H9 (cell line): Measurements from ENCODE around the gene VPS54. TPM values are rescaled to one million over a fixed set of nuclear protein-coding genes. Genes with fewer than 3 reads are reported as not detected.

Experiments
- DNase-seq: peaks from one replicate; pipeline ENCODE4 v3.0.0-alpha.2; 2017
- H2AFZ ChIP-seq: one replicate; pipeline ENCODE4 v1.6.1; 2013; ENCODE audit warnings: mild to moderate bottlenecking, low read length, control low read depth, moderate library complexity
- H2AK5ac ChIP-seq: 2 replicates; pipeline ENCODE4 v1.6.1; 2013; ENCODE audit warnings: low read length, control low read depth, mixed read lengths; ENCODE audit not compliant: insufficient read length
- H2BK120ac ChIP-seq: one replicate; pipeline ENCODE4 v1.6.1; 2013; ENCODE audit warnings: low read depth, mild to moderate bottlenecking, low read length, control low read depth, inconsistent platforms; ENCODE audit not compliant: poor library complexity, severe bottlenecking
- H2BK12ac ChIP-seq: 2 replicates; pipeline ENCODE4 v1.6.1; 2013; ENCODE audit warnings: low read length, control low read depth, mixed read lengths, low read depth; ENCODE audit not compliant: insufficient read length
- H2BK15ac ChIP-seq: 2 replicates; pipeline ENCODE4 v1.6.1; 2013; ENCODE audit warnings: low read depth, low read length, control low read depth
- H2BK20ac ChIP-seq: one replicate; pipeline ENCODE4 v1.6.1; 2013; ENCODE audit warnings: low read depth, mild to moderate bottlenecking, low read length, control low read depth, inconsistent platforms; ENCODE audit not compliant: poor library complexity, severe bottlenecking
- H2BK5ac ChIP-seq: 2 replicates; pipeline ENCODE4 v1.6.1; 2013; ENCODE audit warnings: low read length, control low read depth, mixed read lengths; ENCODE audit not compliant: insufficient read length
- H3K14ac ChIP-seq: 2 replicates; pipeline ENCODE4 v1.6.1; 2013; ENCODE audit warnings: low read length, control low read depth; ENCODE audit not compliant: insufficient read depth
- H3K18ac ChIP-seq: 2 replicates; pipeline ENCODE4 v1.6.1; 2013; ENCODE audit warnings: low read depth, mild to moderate bottlenecking, mixed read lengths, low read length, control low read depth; ENCODE audit not compliant: insufficient read length
- H3K23ac ChIP-seq: 2 replicates; pipeline ENCODE4 v1.6.1; 2013; ENCODE audit warnings: low read length, control low read depth, mixed read lengths, low read depth; ENCODE audit not compliant: insufficient read length
- H3K23me2 ChIP-seq: 2 replicates; pipeline ENCODE4 v1.6.1; 2013; ENCODE audit warnings: low read depth, mild to moderate bottlenecking, mixed read lengths, low read length, control low read depth; ENCODE audit not compliant: insufficient read length, poor library complexity, severe bottlenecking
- H3K27ac ChIP-seq: 2 replicates; pipeline ENCODE4 v1.5.1; 2013; ENCODE audit warnings: low read length, control low read depth, mixed read lengths, low read depth; ENCODE audit not compliant: insufficient read length
- H3K27me3 ChIP-seq: 2 replicates; pipeline ENCODE4 v1.6.1; 2013; ENCODE audit warnings: low read length, control low read depth, inconsistent platforms; ENCODE audit not compliant: insufficient read depth
- H3K4ac ChIP-seq: 2 replicates; pipeline ENCODE4 v1.6.1; 2013; ENCODE audit warnings: low read depth, mild to moderate bottlenecking, control low read depth, inconsistent platforms, low read length, moderate library complexity
- H3K4me1 ChIP-seq: 2 replicates; pipeline ENCODE4 v1.6.1; 2013; ENCODE audit warnings: low read length, control low read depth, inconsistent platforms; ENCODE audit not compliant: insufficient read depth
- H3K4me2 ChIP-seq: 2 replicates; pipeline ENCODE4 v1.6.1; 2013; ENCODE audit warnings: low read length, control low read depth, mixed read lengths; ENCODE audit not compliant: insufficient read length, insufficient read depth
- H3K56ac ChIP-seq: 2 replicates; pipeline ENCODE4 v1.6.1; 2013; ENCODE audit warnings: low read depth, mild to moderate bottlenecking, mixed read lengths, low read length, control low read depth; ENCODE audit not compliant: insufficient read length
- H3K79me1 ChIP-seq: 2 replicates; pipeline ENCODE4 v1.6.1; 2013; ENCODE audit warnings: low read depth, mild to moderate bottlenecking, moderate library complexity, low read length, control low read depth, inconsistent platforms; ENCODE audit not compliant: insufficient read depth, poor library complexity, severe bottlenecking
- H3K79me2 ChIP-seq: 2 replicates; pipeline ENCODE4 v1.6.1; 2013; ENCODE audit warnings: low read length, control low read depth, inconsistent platforms; ENCODE audit not compliant: insufficient read depth
- H3K9ac ChIP-seq: 2 replicates; pipeline ENCODE4 v1.6.1; 2013; ENCODE audit warnings: low read length, control low read depth, mixed read lengths; ENCODE audit not compliant: insufficient read length; ENCODE audit errors: extremely low read depth
- H3K9me3 ChIP-seq: one replicate; pipeline ENCODE4 v1.6.1; 2013; ENCODE audit warnings: low read depth, low read length, inconsistent platforms; ENCODE audit not compliant: control insufficient read depth
- H3T11ph ChIP-seq: one replicate; pipeline ENCODE4 v1.6.1; 2013; ENCODE audit warnings: mild to moderate bottlenecking, low read length, control low read depth, inconsistent platforms
- H4K20me1 ChIP-seq: one replicate; pipeline ENCODE4 v1.6.1; 2013; ENCODE audit not compliant: control insufficient read depth, insufficient read length, insufficient read depth
- H4K5ac ChIP-seq: 2 replicates; pipeline ENCODE4 v1.6.1; 2013; ENCODE audit warnings: low read depth, mild to moderate bottlenecking, mixed read lengths, low read length, control low read depth; ENCODE audit not compliant: insufficient read length
- H4K8ac ChIP-seq: replicated peaks from 2 replicates; pipeline ENCODE4 v1.6.1; 2013; ENCODE audit warnings: low read length, control low read depth, mixed read lengths, low read depth; ENCODE audit not compliant: insufficient read length
- H4K91ac ChIP-seq: 2 replicates; pipeline ENCODE4 v1.6.1; 2013; ENCODE audit warnings: low read depth, mild to moderate bottlenecking, moderate library complexity, mixed read lengths, low read length, control low read depth; ENCODE audit not compliant: insufficient read length
- H3K27ac Mint-ChIP-seq, 3 experiments: 2 replicates in 2 of 3; 3 replicates in 1 of 3; pipeline ENCODE4 v1.8.0; 2020 to 2021; ENCODE audit warnings: mixed read lengths in 3 of 3, mild to moderate bottlenecking in 1 of 3, moderate library complexity in 1 of 3
- H3K27me3 Mint-ChIP-seq: 2 replicates; pipeline ENCODE4 v1.8.0; 2021; ENCODE audit warnings: low read depth, mild to moderate bottlenecking, moderate library complexity, mixed read lengths
- H3K36me3 Mint-ChIP-seq, 3 experiments: 2 replicates in 2 of 3; 3 replicates in 1 of 3; pipeline ENCODE4 v1.8.0; 2020 to 2021; ENCODE audit warnings: low read depth in 3 of 3, mixed read lengths in 3 of 3; ENCODE audit not compliant: insufficient read depth in 1 of 3
- H3K4me1 Mint-ChIP-seq, 2 experiments: 2 replicates each; pipeline ENCODE4 v1.8.0; 2020; ENCODE audit warnings: mixed read lengths in 2 of 2
- H3K4me3 Mint-ChIP-seq, 2 experiments: 2 replicates in 1 of 2; 3 replicates in 1 of 2; pipeline ENCODE4 v1.8.0; 2020 to 2021; ENCODE audit warnings: mild to moderate bottlenecking in 2 of 2, mixed read lengths in 2 of 2, moderate library complexity in 1 of 2
- H3K9me3 Mint-ChIP-seq, 2 experiments: 2 replicates in 1 of 2; 3 replicates in 1 of 2; pipeline ENCODE4 v1.8.0; 2020; ENCODE audit warnings: mild to moderate bottlenecking in 2 of 2, mixed read lengths in 2 of 2, moderate library complexity in 1 of 2
- CTCF ChIP-seq: fragments of 200-600 bp; sonication (generic); conservative IDR thresholded peaks from 3 replicates; pipeline ENCODE4 v1.8.0; 2021; ENCODE audit warnings: antibody characterized with exemption, mild to moderate bottlenecking
- WGBS: extraction: QIAGEN DNeasy Blood & Tissue Kit; methylation state at CpG from one replicate; pipeline ENCODE4 v1.1.7; 2013; ENCODE audit warnings: missing lambda C conversion rate, low lambda C conversion rate, mixed read lengths; ENCODE audit not compliant: insufficient read length; ENCODE audit errors: extremely low coverage; 5-methylcytosine and 5-hydroxymethylcytosine counted together
- total RNA-seq: library from RNA; stranded (reverse); gene quantifications from 2 replicates; pipeline ENCODE4 v1.2.1, GENCODE V29; 2021

The VPS54 gene
- total RNA-seq, 1 experiment from 2014 or later, result 13.4 TPM

DNA sequence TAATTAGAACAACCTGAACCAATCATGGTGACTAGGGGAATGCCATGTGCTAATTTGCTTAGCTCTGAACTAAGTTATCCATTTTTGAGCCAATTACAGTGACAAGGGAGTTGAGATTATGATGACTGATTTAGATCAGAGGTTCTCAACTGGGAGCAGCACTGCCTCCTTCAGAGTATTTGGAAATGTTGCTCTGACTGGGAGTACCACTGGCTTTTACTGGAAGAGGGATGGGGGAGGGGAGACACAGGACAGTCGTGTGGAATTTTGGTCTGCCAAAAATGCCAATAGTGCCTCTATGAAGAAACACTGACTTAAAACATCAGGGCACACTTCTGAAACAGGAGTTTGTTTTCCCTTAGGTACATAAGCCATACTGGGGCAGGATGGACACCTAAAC lies 48.1 kb upstream of the VPS54 start:
- Histone ChIP-seq H2AFZ (no peak overlapping the region), H3K4ac (no peak overlapping the region), H3K27ac (no peak overlapping the region), H3K14ac (no peak overlapping the region), H3K4me1 (peaks cover 12% of the 10 kb centered on the region), H3K9me3 (no peaks in the 10 kb centered on the region), H4K8ac (no peak overlapping the region), H4K5ac (no peak overlapping the region), H3K9ac (no peak overlapping the region), H2BK5ac (no peak overlapping the region), H3K79me1 (no peaks in the 10 kb centered on the region), H3K79me2 (no peaks in the 10 kb centered on the region), H4K91ac (no peak overlapping the region), H3K4me2 (no peak overlapping the region), H2AK5ac (no peak overlapping the region), H3K23me2 (no peaks in the 10 kb centered on the region), H3K56ac (no peak overlapping the region), H2BK15ac (no peak overlapping the region), H3K18ac (no peak overlapping the region), H3T11ph (no peak overlapping the region), H3K27me3 (no peaks in the 10 kb centered on the region), H2BK20ac (no peak overlapping the region), H2BK120ac (no peak overlapping the region), H2BK12ac (no peak overlapping the region), H4K20me1 (no peaks in the 10 kb centered on the region), H3K23ac (no peak overlapping the region)
- Mint-ChIP-seq H3K36me3 (no peaks in the 10 kb centered on the region), H3K27ac (0 out of 7 replicates have a peak overlapping the region, but pooled peaks of 1 of the 3 experiments have one; percentile 2), H3K27me3 (no peaks in the 10 kb centered on the region), H3K4me3 (no peak overlapping the region), H3K4me1 (peaks cover 42 to 48% of the 10 kb centered on the region in 2 experiments), H3K9me3 (no peaks in the 10 kb centered on the region)
- WGBS, result no CpG with 5 or more reads among the region's 1 CpG
- no peak for DNase-seq
- 0 out of 3 replicates have a peak, but pooled peaks have one; percentile 19 for TF ChIP-seq CTCF
